GM13977 (cell line): Measurements from ENCODE around the gene OR2S2.
"Not testable (repeated sequence)": the region's sequence is repeated elsewhere in the genome, so short reads cannot be mapped to it uniquely, and the experiment has no call there.

ENCODE experiments used
- DNase-seq: peaks from one replicate; pipeline ENCODE4 v3.0.0; 2012; ENCODE audit warnings: low spot score
- in situ Hi-C: fragments of 300-500 bp; cut with MboI; formaldehyde crosslinking; loops from one replicate; pipeline ENCODE4 v1.12.0; 2022; ENCODE audit warnings: low sequenced_read_pairs, low pct_unique_long_range_greater_than_20kb, mixed read lengths, inconsistent platforms; ENCODE audit not compliant: unreplicated experiment
- TF ChIP-seq, protein P1 (sequence below): IDR thresholded peaks from 2 replicates; pipeline ENCODE4 v1.5.1; 2012; ENCODE audit warnings: mild to moderate bottlenecking, control low read depth; ENCODE audit not compliant: insufficient read depth; ENCODE audit errors: extremely low read depth, missing control alignments

Gene OR2S2, protein sequence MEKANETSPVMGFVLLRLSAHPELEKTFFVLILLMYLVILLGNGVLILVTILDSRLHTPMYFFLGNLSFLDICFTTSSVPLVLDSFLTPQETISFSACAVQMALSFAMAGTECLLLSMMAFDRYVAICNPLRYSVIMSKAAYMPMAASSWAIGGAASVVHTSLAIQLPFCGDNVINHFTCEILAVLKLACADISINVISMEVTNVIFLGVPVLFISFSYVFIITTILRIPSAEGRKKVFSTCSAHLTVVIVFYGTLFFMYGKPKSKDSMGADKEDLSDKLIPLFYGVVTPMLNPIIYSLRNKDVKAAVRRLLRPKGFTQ

DNA sequence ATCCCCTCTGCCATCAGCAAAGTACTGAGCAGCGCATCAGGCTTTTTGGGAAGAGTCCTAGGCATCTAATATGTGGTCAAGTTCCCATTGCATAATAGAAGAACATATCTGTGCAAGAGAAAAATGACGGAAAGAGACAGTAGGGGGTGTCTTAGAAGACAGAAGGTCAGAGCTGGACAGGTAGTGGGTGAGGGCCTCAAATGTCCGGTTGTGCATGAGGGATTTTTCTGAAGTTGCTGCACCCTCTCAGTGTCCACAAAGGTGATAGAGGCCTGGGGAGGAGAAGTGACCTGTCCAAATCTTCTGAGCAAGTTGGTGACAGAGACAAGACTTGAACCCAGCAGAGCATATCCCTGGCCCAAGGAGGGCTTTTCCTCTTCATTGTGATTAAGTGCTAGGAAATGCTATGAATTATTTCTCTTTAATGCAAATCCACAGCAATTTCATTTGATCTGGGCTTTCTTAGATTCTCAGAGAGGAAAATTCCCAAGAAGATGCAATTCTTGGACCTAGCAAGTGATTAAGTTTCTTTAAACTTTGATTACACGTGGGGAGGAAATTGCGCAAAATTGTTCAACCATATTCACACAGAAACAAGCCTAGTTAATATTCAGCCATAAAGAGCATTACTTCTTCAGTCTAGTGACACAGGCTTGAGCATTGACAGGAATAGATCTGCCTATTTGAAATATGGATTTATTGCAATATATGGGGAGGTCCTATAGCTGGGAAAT lies at the start of gene OR2S2:
OR2S2 (minus strand) TSS at position 51 of the 734 bp plus-strand sequence. CDS start 56 bp downstream, outside the sequence.
- TF ChIP-seq, protein P1, sequence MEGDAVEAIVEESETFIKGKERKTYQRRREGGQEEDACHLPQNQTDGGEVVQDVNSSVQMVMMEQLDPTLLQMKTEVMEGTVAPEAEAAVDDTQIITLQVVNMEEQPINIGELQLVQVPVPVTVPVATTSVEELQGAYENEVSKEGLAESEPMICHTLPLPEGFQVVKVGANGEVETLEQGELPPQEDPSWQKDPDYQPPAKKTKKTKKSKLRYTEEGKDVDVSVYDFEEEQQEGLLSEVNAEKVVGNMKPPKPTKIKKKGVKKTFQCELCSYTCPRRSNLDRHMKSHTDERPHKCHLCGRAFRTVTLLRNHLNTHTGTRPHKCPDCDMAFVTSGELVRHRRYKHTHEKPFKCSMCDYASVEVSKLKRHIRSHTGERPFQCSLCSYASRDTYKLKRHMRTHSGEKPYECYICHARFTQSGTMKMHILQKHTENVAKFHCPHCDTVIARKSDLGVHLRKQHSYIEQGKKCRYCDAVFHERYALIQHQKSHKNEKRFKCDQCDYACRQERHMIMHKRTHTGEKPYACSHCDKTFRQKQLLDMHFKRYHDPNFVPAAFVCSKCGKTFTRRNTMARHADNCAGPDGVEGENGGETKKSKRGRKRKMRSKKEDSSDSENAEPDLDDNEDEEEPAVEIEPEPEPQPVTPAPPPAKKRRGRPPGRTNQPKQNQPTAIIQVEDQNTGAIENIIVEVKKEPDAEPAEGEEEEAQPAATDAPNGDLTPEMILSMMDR = no peak
- DNase-seq = no peak
- in situ Hi-C loops = no loop called here

DNA sequence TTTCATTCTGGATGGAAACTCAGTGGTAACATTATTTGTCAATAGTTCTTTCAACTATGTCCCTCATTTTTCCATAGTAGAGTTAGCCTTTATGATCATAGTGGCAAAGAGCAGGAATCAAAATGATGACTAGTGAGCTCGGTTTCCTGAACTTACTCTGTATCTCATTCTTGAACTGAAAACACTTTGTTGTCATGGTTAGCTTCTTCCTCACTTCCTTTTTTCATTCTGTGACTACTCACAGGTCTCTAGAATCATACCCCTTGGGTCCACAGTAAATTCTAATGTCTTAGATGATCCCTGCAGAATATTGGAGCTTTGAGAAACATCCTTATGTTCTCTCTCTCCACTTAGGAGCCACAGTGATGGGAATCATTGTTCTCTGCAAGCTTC lies 49.4 kb upstream of the OR2S2 start:
- TF ChIP-seq, protein P1 = no peak
- DNase-seq = peak; percentile 63
- in situ Hi-C loops = no loop called here

DNA sequence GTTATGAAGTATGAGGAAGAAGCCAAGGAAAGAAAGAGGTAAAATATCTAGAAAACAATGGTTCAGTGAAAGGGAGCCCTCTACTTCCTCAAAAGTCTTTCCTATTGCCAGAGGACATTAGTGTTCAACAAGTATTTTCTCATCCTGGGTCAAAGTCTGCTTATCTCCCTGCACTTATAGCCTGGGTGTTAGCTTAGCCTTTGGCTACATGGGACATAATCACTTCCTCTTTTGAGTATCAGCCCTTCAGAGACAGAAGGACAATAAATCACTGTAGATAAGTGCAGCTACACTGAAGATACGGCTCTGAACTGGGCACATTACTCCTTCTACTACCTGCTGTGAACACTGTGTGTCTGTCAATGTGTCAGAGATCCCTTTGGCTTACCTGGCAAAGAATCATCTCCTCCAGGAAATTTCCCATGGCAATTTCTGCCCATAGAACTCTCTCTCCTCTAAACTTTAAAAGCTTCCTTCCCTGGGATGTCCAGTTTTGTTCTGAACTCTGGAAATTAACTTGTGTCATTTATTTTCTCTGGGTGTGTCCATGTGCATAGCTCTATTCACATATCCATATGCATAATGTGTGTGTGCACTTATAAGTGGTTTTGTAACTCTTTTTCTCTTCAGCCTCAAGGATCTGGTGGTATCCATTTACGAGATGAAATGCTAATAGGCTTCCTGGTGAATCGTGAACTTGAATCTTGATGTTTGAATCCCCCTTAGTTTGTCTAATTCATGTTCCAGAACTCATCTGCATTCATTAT lies 48.8 kb upstream of the OR2S2 start:
- in situ Hi-C loops = no loop called here
- TF ChIP-seq, protein P1 = no peak
- no peak for DNase-seq

DNA sequence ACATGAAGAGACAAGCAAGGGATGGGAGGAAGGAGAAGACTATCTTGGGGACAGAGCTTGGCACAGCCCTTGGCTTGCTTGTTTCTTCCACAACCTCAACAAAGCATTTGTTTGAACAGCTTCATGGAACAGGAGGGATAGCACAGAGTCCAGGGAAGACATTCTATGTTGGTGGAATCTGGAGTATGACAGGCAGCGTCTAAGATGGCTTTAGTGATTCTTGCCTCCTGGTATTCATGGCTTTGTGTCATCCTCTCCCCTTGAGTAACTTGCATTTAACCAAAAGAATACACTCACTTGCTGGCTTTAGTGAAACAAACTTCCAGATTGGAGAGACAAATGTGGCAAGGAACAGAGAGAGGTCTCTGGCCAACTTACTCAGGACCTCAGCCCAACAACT lies 47.9 kb upstream of the OR2S2 start:
- in situ Hi-C loops = no loop called here
- TF ChIP-seq, protein P1 = no peak
- no peak for DNase-seq

DNA sequence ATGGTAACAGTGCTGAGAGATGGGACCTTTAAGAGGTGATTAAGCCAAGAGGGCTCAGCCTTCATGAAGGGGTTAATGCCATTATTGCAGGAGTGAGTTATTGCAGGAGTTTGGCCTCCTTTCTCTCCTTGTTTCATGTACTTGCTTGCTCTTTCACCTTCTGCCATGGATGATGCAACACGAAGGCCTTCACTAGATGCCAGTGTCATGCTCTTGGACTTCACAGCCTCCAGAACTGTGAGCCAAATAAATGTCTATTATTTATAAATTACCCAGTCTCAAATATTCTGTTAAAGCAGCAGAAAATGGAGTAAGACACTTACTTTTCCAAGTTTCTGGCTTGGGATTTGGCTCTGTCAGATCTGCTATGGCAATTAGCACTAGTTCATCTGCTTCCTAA lies 40.4 kb upstream of the OR2S2 start:
- no peak for DNase-seq
- TF ChIP-seq, protein P1 = no peak
- in situ Hi-C loops = no loop called here

DNA sequence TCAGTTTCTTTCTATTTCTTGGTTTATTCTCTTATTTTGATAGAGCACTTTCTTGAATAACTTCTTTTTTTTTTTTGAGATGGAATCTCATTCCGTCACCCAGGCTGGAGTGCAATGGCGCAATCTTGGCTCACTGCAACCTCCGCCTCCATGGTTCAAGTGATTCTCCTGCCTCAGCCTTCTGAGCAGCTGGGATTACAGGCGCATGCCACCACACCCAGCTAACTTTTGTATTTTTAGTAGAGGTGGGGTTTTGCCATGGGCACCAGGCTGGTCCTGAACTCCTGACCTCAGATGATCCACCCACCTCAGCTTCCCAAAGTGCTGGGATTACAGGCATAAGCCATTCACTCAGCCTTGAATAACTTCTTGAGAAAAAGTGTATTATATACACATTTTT lies 39.1 kb upstream of the OR2S2 start:
- in situ Hi-C loops, DNase-seq: not testable (repeated sequence)
